Measurements from ENCODE around the gene WDFY4. TPM values are rescaled to one million over a fixed set of nuclear protein-coding genes. Genes with fewer than 3 reads are reported as not detected.

The WDFY4 gene
- total and polyA plus RNA-seq, 2 of the 13 experiments (the other 11 are each of a cell fraction or from before 2014, with no cell fraction given) = not detected

DNA sequence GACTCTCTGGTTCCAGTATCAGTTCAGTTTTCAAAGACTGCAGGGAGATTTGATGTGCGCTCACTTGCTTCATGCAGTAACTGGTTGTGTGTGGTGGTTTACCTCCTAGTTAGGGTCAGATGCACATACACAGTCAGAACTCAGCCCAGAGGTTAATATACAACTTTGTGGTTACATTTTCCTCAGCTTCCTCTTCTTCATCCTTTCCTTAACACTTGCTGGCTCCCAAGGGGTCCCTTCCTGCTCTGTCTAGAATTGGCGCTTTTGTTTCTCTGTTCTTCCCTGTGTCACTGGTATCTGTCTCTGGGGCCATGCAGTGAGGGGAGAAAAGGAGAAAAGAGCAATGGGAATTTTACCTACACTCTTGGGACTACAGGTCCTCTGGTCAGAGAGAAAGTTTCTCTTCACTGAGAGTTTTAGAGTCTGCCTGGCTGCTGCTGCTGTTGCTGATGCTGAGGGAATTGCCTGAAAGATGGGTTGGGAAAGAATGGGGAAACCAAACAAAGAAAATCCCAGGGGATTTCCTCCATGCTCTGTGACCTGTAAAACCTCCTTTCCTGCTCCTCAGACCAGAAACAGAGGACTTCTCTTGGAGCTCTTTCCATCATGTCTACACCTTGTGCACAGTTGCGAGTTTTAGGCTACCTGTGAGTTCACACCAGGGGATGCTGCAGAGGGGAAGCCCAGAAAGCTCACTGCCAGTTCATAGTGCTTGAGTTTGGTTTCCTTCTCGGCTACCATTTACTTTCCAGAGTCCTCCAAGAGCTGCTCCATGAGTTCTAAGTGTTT is 74.6 kb downstream of the WDFY4 start:
- POLR2A ChIA-PET = no interaction called here
- H3K9me3 ChIP-seq (ENCODE audit: low read length) = no peaks in the 10 kb centered on the region
- ATAC-seq (no peak), DNase-seq (ENCODE audit: low spot score) (no peak), FAIRE-seq (no peak)
- TF ChIP-seq RFX3 (CRISPR knock-in tag; IDR thresholded peaks at IDR 0.05) = no peak
- TF ChIP-seq HBP1 (CRISPR knock-in tag; IDR thresholded peaks at IDR 0.05; ENCODE audit: low read depth) = no peak
- no peak for TF ChIP-seq HNF4A (CRISPR knock-in tag; IDR thresholded peaks at IDR 0.05)
- TF ChIP-seq ZBTB3 (CRISPR knock-in tag; IDR thresholded peaks at IDR 0.05; ENCODE audit: borderline replicate concordance, low read depth) = no peak
- TF ChIP-seq TAF15 (IDR thresholded peaks at IDR 0.05; ENCODE audit: low read depth, low read length, poor library complexity, severe bottlenecking) = no peak
- in situ Hi-C loops (cut with HindIII; ENCODE audit: extremely low pct_ligation_motif_present, low pct_unique_long_range_greater_than_20kb) (no loop called here), intact Hi-C loops (cut with micrococcal nuclease; ENCODE audit: unreplicated experiment) (no loop called here)
- H4K20me1 ChIP-seq (ENCODE audit: insufficient read depth, low read length) = no peaks in the 10 kb centered on the region
- CTCF ChIA-PET (ENCODE audit: low intra/inter-chr PET ratio, low total read pairs) = no interaction called here
- 0 out of 5 replicates have a peak, but pooled peaks cover 0 to 3% of the 10 kb centered on the region in 2 experiments for H3K27me3 ChIP-seq (ENCODE audit: control insufficient read depth in 1 of 2, insufficient read depth in 2 of 2, low read length in 2 of 2)
- H3K27ac ChIP-seq (ENCODE audit: extremely low read length, insufficient read depth, low read length) = no peak overlapping the region
- no peaks in the 10 kb centered on the region for H3K36me3 ChIP-seq (replicated peaks in 1 of 2; ENCODE audit: control insufficient read depth in 1 of 2, insufficient read depth in 2 of 2, low read length in 2 of 2)
- no TSS peak for BruUV-seq (replicated peaks)
- H3K79me2 ChIP-seq (ENCODE audit: insufficient read depth, low read length) = no peaks in the 10 kb centered on the region
- H3K9ac ChIP-seq (ENCODE audit: insufficient read depth, low read depth, low read length) = no peak overlapping the region
- H3K4me2 ChIP-seq (ENCODE audit: low read depth, low read length) = no peak overlapping the region
- H2AFZ ChIP-seq (ENCODE audit: low read length) = no peak overlapping the region
- no peaks in the 10 kb centered on the region for H3K4me1 ChIP-seq (ENCODE audit: insufficient read depth, low read length)
- no peak overlapping the region for H3K4me3 ChIP-seq (replicated peaks in 1 of 3; ENCODE audit: insufficient read depth in 1 of 3, low read depth in 2 of 3, low read length in 3 of 3)
- WGBS (ENCODE audit: low lambda C conversion rate) = 3% methylated on average over 4 of the region's 4 CpGs

GRCh38 chr10:48760983-48761382 is 76.3 kb downstream of the WDFY4 start:
- intact Hi-C loops (cut with micrococcal nuclease; ENCODE audit: unreplicated experiment) = no loop called here
- ATAC-seq = no peak
- 0 out of 5 replicates have a peak, but pooled peaks cover 0 to 3% of the 10 kb centered on the region in 2 experiments for H3K27me3 ChIP-seq (ENCODE audit: control insufficient read depth in 1 of 2, insufficient read depth in 2 of 2, low read length in 2 of 2)
- H3K36me3 ChIP-seq (replicated peaks in 1 of 2; ENCODE audit: control insufficient read depth in 1 of 2, insufficient read depth in 2 of 2, low read length in 2 of 2) = no peaks in the 10 kb centered on the region
- H3K27ac ChIP-seq (ENCODE audit: extremely low read length, insufficient read depth, low read length) = no peak overlapping the region
- no peaks in the 10 kb centered on the region for H3K79me2 ChIP-seq (ENCODE audit: insufficient read depth, low read length)
- H2AFZ ChIP-seq (ENCODE audit: low read length) = no peak overlapping the region
- ChIA-PET POLR2A (no interaction called here), CTCF (ENCODE audit: low intra/inter-chr PET ratio, low total read pairs) (no interaction called here)
- no peak for FAIRE-seq
- no peak overlapping the region for H3K4me3 ChIP-seq (replicated peaks in 1 of 3; ENCODE audit: insufficient read depth in 1 of 3, low read depth in 2 of 3, low read length in 3 of 3)
- H4K20me1 ChIP-seq (ENCODE audit: insufficient read depth, low read length) = no peaks in the 10 kb centered on the region
- H3K9me3 ChIP-seq (ENCODE audit: low read length) = no peaks in the 10 kb centered on the region
- 11% methylated on average over 5 of the region's 5 CpGs for WGBS (ENCODE audit: low lambda C conversion rate)
- no peak overlapping the region for H3K4me2 ChIP-seq (ENCODE audit: low read depth, low read length)
- no peak overlapping the region for H3K9ac ChIP-seq (ENCODE audit: insufficient read depth, low read depth, low read length)
- no TSS peak for BruUV-seq (replicated peaks)
- H3K4me1 ChIP-seq (ENCODE audit: insufficient read depth, low read length) = no peaks in the 10 kb centered on the region
- no peak for DNase-seq (ENCODE audit: low spot score)
- in situ Hi-C loops (cut with HindIII; ENCODE audit: extremely low pct_ligation_motif_present, low pct_unique_long_range_greater_than_20kb) = no loop called here
- TF ChIP-seq GTF3A (CRISPR knock-in tag; conservative IDR thresholded peaks at IDR 0.05) (no peak), ZNF879 (CRISPR knock-in tag; IDR thresholded peaks at IDR 0.05) (no peak), ERF (CRISPR knock-in tag; IDR thresholded peaks at IDR 0.05) (no peak), NFRKB (IDR thresholded peaks at IDR 0.05) (no peak), SSRP1 (CRISPR knock-in tag; IDR thresholded peaks at IDR 0.05) (no peak), NAIF1 (CRISPR knock-in tag; IDR thresholded peaks at IDR 0.05; ENCODE audit: borderline replicate concordance) (no peak), NONO (IDR thresholded peaks at IDR 0.05) (no peak), NONO (CRISPR knock-in tag; conservative IDR thresholded peaks at IDR 0.05) (no peak), TP53 (CRISPR knock-in tag; conservative IDR thresholded peaks at IDR 0.05) (no peak), HCFC1 (IDR thresholded peaks at IDR 0.05; ENCODE audit: low read depth, low read length) (no peak), ZNF235 (CRISPR knock-in tag; IDR thresholded peaks at IDR 0.05; ENCODE audit: borderline replicate concordance) (no peak), KDM5A (IDR thresholded peaks at IDR 0.05; ENCODE audit: borderline replicate concordance, low read length) (no peak)
- TF ChIP-seq, protein P1, sequence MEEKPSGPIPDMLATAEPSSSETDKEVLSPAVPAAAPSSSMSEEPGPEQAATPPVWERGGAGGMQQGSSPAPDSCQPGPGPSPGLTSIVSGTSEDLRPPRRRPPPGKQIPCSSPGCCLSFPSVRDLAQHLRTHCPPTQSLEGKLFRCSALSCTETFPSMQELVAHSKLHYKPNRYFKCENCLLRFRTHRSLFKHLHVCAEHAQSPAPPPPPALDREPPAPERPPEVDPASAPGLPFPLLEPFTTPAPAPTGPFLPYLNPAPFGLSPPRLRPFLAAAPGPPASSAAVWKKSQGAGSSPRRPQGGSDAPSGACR (CRISPR knock-in tag; IDR thresholded peaks at IDR 0.05) = no peak

Measured in HepG2 (cell line).